ENCODE data around the gene TSSK2. TPM values are rescaled to one million over a fixed set of nuclear protein-coding genes. Genes with fewer than 3 reads are reported as not detected.

Gene TSSK2
- total and polyA plus RNA-seq, 2 experiments from 2014 or later, result not detected

DNA sequence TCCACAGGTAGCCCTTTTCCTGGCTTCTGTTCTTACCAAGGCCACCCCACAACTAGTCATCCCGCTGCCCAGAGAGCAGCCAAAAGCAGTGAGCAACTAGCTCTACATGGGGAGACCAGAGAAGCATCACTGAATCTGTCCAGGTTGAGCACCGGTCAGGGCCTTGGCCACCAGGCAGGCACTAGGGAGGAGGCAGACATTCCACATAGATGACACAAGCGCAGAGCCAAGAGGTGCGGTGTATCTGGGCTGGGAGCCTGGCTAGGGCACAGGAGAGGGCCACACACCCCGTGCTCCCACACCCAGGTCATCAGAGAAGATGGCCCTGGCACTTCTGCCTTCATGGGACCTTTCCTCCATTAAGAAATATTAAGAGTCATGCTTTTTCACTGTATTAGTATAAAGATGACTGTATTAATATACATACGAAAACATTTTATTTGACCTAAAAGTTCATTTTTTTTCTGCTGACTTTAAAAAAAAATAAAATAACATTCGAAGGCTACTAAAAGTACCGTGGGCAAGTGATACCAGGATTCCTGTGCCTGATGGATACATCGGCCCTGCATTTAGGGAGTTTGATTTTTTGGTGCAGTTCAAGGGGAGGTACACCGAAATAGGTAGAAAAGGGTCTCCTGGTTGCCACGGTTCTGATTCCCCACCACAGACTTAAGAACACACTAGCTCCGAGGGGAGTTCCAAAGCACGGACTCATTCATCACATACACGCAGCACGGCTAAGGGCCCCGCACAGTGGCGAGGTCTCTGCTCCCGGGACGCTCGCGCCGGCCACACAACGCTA, 10.1 kb upstream of the TSSK2 start:
- no peaks in the 10 kb centered on the region for H3K9me2 ChIP-seq (ENCODE audit: insufficient read depth)
- Mint-ChIP-seq H3K36me3 (ENCODE audit: low read depth) (no peaks in the 10 kb centered on the region; the same call in 2 of the 3 replicates), H3K4me1 (peaks cover 29% of the 10 kb centered on the region), H3K27ac (peak overlapping the region; percentile 56; the same call in 1 of the 2 replicates), H3K4me3 (peak overlapping the region; percentile 90), H3K27me3 (ENCODE audit: insufficient read depth, low read depth, poor library complexity) (peaks cover 22% of the 10 kb centered on the region), H3K9me3 (no peaks in the 10 kb centered on the region)
- H2AFZ ChIP-seq, result no peak overlapping the region
- H3K27me3 ChIP-seq (ENCODE audit: insufficient read depth), result no peaks in the 10 kb centered on the region
- H3K79me2 ChIP-seq (replicated peaks; ENCODE audit: insufficient read depth), result peaks cover 57% of the 10 kb centered on the region
- DNase-seq (ENCODE audit: low spot score) (peak; percentile 60), ATAC-seq (peak; percentile 10)
- peaks cover 16% of the 10 kb centered on the region for H3K4me1 ChIP-seq (ENCODE audit: insufficient read depth)
- H3K4me3 ChIP-seq, result peak overlapping the region; percentile 96
- H3K27ac ChIP-seq (ENCODE audit: low read depth), result no peak overlapping the region
- H3F3A ChIP-seq (replicated peaks; ENCODE audit: low read depth), result peaks cover 4% of the 10 kb centered on the region; the same call in 1 of the 2 replicates
- TF ChIP-seq, protein P1, sequence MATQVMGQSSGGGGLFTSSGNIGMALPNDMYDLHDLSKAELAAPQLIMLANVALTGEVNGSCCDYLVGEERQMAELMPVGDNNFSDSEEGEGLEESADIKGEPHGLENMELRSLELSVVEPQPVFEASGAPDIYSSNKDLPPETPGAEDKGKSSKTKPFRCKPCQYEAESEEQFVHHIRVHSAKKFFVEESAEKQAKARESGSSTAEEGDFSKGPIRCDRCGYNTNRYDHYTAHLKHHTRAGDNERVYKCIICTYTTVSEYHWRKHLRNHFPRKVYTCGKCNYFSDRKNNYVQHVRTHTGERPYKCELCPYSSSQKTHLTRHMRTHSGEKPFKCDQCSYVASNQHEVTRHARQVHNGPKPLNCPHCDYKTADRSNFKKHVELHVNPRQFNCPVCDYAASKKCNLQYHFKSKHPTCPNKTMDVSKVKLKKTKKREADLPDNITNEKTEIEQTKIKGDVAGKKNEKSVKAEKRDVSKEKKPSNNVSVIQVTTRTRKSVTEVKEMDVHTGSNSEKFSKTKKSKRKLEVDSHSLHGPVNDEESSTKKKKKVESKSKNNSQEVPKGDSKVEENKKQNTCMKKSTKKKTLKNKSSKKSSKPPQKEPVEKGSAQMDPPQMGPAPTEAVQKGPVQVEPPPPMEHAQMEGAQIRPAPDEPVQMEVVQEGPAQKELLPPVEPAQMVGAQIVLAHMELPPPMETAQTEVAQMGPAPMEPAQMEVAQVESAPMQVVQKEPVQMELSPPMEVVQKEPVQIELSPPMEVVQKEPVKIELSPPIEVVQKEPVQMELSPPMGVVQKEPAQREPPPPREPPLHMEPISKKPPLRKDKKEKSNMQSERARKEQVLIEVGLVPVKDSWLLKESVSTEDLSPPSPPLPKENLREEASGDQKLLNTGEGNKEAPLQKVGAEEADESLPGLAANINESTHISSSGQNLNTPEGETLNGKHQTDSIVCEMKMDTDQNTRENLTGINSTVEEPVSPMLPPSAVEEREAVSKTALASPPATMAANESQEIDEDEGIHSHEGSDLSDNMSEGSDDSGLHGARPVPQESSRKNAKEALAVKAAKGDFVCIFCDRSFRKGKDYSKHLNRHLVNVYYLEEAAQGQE (IDR thresholded peaks at IDR 0.05; ENCODE audit: unreplicated experiment), result no peak
- TF ChIP-seq JUNB (IDR thresholded peaks at IDR 0.05; ENCODE audit: unreplicated experiment) (no peak), EZH2phosphoT487 (IDR thresholded peaks at IDR 0.05; ENCODE audit: unreplicated experiment) (no peak), EZH2 (IDR thresholded peaks at IDR 0.05; ENCODE audit: low read depth, unreplicated experiment) (no peak), NANOG (IDR thresholded peaks at IDR 0.05; ENCODE audit: borderline replicate concordance) (no peak), ZNF114 (CRISPR knock-in tag; IDR thresholded peaks at IDR 0.05) (no peak), ZNF331 (CRISPR knock-in tag; IDR thresholded peaks at IDR 0.05; ENCODE audit: low read depth) (no peak)
- TF ChIP-seq, protein P2, sequence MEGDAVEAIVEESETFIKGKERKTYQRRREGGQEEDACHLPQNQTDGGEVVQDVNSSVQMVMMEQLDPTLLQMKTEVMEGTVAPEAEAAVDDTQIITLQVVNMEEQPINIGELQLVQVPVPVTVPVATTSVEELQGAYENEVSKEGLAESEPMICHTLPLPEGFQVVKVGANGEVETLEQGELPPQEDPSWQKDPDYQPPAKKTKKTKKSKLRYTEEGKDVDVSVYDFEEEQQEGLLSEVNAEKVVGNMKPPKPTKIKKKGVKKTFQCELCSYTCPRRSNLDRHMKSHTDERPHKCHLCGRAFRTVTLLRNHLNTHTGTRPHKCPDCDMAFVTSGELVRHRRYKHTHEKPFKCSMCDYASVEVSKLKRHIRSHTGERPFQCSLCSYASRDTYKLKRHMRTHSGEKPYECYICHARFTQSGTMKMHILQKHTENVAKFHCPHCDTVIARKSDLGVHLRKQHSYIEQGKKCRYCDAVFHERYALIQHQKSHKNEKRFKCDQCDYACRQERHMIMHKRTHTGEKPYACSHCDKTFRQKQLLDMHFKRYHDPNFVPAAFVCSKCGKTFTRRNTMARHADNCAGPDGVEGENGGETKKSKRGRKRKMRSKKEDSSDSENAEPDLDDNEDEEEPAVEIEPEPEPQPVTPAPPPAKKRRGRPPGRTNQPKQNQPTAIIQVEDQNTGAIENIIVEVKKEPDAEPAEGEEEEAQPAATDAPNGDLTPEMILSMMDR (conservative IDR thresholded peaks at IDR 0.05; ENCODE audit: low read depth in 2 of 2), result no peak
- TF ChIP-seq, protein P3, sequence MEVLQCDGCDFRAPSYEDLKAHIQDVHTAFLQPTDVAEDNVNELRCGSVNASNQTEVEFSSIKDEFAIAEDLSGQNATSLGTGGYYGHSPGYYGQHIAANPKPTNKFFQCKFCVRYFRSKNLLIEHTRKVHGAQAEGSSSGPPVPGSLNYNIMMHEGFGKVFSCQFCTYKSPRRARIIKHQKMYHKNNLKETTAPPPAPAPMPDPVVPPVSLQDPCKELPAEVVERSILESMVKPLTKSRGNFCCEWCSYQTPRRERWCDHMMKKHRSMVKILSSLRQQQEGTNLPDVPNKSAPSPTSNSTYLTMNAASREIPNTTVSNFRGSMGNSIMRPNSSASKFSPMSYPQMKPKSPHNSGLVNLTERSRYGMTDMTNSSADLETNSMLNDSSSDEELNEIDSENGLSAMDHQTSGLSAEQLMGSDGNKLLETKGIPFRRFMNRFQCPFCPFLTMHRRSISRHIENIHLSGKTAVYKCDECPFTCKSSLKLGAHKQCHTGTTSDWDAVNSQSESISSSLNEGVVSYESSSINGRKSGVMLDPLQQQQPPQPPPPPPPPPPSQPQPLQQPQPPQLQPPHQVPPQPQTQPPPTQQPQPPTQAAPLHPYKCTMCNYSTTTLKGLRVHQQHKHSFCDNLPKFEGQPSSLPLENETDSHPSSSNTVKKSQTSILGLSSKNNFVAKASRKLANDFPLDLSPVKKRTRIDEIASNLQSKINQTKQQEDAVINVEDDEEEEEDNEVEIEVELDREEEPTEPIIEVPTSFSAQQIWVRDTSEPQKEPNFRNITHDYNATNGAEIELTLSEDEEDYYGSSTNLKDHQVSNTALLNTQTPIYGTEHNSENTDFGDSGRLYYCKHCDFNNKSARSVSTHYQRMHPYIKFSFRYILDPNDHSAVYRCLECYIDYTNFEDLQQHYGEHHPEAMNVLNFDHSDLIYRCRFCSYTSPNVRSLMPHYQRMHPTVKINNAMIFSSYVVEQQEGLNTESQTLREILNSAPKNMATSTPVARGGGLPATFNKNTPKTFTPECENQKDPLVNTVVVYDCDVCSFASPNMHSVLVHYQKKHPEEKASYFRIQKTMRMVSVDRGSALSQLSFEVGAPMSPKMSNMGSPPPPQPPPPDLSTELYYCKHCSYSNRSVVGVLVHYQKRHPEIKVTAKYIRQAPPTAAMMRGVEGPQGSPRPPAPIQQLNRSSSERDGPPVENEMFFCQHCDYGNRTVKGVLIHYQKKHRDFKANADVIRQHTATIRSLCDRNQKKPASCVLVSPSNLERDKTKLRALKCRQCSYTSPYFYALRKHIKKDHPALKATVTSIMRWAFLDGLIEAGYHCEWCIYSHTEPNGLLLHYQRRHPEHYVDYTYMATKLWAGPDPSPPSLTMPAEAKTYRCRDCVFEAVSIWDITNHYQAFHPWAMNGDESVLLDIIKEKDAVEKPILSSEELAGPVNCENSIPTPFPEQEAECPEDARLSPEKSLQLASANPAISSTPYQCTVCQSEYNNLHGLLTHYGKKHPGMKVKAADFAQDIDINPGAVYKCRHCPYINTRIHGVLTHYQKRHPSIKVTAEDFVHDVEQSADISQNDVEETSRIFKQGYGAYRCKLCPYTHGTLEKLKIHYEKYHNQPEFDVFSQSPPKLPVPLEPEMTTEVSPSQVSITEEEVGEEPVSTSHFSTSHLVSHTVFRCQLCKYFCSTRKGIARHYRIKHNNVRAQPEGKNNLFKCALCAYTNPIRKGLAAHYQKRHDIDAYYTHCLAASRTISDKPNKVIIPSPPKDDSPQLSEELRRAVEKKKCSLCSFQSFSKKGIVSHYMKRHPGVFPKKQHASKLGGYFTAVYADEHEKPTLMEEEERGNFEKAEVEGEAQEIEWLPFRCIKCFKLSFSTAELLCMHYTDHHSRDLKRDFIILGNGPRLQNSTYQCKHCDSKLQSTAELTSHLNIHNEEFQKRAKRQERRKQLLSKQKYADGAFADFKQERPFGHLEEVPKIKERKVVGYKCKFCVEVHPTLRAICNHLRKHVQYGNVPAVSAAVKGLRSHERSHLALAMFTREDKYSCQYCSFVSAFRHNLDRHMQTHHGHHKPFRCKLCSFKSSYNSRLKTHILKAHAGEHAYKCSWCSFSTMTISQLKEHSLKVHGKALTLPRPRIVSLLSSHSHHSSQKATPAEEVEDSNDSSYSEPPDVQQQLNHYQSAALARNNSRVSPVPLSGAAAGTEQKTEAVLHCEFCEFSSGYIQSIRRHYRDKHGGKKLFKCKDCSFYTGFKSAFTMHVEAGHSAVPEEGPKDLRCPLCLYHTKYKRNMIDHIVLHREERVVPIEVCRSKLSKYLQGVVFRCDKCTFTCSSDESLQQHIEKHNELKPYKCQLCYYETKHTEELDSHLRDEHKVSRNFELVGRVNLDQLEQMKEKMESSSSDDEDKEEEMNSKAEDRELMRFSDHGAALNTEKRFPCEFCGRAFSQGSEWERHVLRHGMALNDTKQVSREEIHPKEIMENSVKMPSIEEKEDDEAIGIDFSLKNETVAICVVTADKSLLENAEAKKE (CRISPR knock-in tag; IDR thresholded peaks at IDR 0.05), result no peak
- peak overlapping the region; percentile 93 for H3K4me2 ChIP-seq
- H3K36me3 ChIP-seq (ENCODE audit: insufficient read depth), result no peaks in the 10 kb centered on the region
- H4K20me1 ChIP-seq (replicated peaks; ENCODE audit: insufficient read depth), result peaks cover 38% of the 10 kb centered on the region

Measured in GM23338 (cell line).